ENCODE measurements around the gene NAPA. TPM values are rescaled to one million over a fixed set of nuclear protein-coding genes. Genes with fewer than 3 reads are reported as not detected.
A peak's percentile ranks its signal among the peaks of the same experiment; 100 is the strongest.

Gene NAPA
- total and polyA plus RNA-seq, 2 of the 13 experiments (the other 11 are each of a cell fraction or from before 2014, with no cell fraction given): 32.6 to 65.9 TPM

- no peak for TF ChIP-seq PHF20 (CRISPR knock-in tag; IDR thresholded peaks at IDR 0.05)
- TF ChIP-seq NR2F6 (IDR thresholded peaks at IDR 0.05): no peak
- 0 out of 2 replicates have a peak, but pooled peaks have one; percentile 35 for TF ChIP-seq NR2F6 (CRISPR knock-in tag; IDR thresholded peaks at IDR 0.05)
- TF ChIP-seq ATF7-NPFF (CRISPR knock-in tag; IDR thresholded peaks at IDR 0.05; ENCODE audit: low read depth): no peak
- no peak for TF ChIP-seq ATF3 (CRISPR knock-in tag; IDR thresholded peaks at IDR 0.05)
- TF ChIP-seq THAP7 (CRISPR knock-in tag; IDR thresholded peaks at IDR 0.05): no peak
- peak; percentile 21; the same call in 1 of the 2 replicates for TF ChIP-seq SOX5 (CRISPR knock-in tag; IDR thresholded peaks at IDR 0.05; ENCODE audit: borderline replicate concordance)
- TF ChIP-seq SAFB2 (CRISPR knock-in tag; IDR thresholded peaks at IDR 0.05; ENCODE audit: borderline replicate concordance, low read depth): no peak
- no peak for TF ChIP-seq KDM4B (CRISPR knock-in tag; IDR thresholded peaks at IDR 0.05)
- no peak for TF ChIP-seq EED (CRISPR knock-in tag; IDR thresholded peaks at IDR 0.05)
- TF ChIP-seq ZFAT (CRISPR knock-in tag; conservative IDR thresholded peaks at IDR 0.05): no peak
- peak; percentile 23; the same call in 1 of the 2 replicates for TF ChIP-seq SALL1 (CRISPR knock-in tag; IDR thresholded peaks at IDR 0.05)
- no peak for TF ChIP-seq HMGXB3 (CRISPR knock-in tag; IDR thresholded peaks at IDR 0.05; ENCODE audit: borderline replicate concordance)
- TF ChIP-seq SRY (CRISPR knock-in tag; IDR thresholded peaks at IDR 0.05): no peak
- no peak for TF ChIP-seq FIP1L1 (IDR thresholded peaks at IDR 0.05; ENCODE audit: borderline replicate concordance, insufficient read depth, low read depth, low read length)
- no peak for TF ChIP-seq ZNF788 (CRISPR knock-in tag; IDR thresholded peaks at IDR 0.05; ENCODE audit: borderline replicate concordance)
- TF ChIP-seq ZBTB20 (CRISPR knock-in tag; IDR thresholded peaks at IDR 0.05; ENCODE audit: borderline replicate concordance, low read depth): no peak
- no peak for TF ChIP-seq DRAP1 (CRISPR knock-in tag; IDR thresholded peaks at IDR 0.05)
- no peak for TF ChIP-seq ZNF710 (CRISPR knock-in tag; IDR thresholded peaks at IDR 0.05; ENCODE audit: borderline replicate concordance)
- no peak for TF ChIP-seq THYN1 (CRISPR knock-in tag; IDR thresholded peaks at IDR 0.05; ENCODE audit: borderline replicate concordance, low read depth)
- no peak for TF ChIP-seq ZNF746 (CRISPR knock-in tag; IDR thresholded peaks at IDR 0.05)
- peak; percentile 76 for TF ChIP-seq RARA (CRISPR knock-in tag; IDR thresholded peaks at IDR 0.05)
- TF ChIP-seq ZNF543 (CRISPR knock-in tag; IDR thresholded peaks at IDR 0.05): no peak
- TF ChIP-seq SIX1 (CRISPR knock-in tag; IDR thresholded peaks at IDR 0.05; ENCODE audit: borderline replicate concordance): peak; percentile 88; the same call in 1 of the 2 replicates
- TF ChIP-seq HDAC1 (CRISPR knock-in tag; IDR thresholded peaks at IDR 0.05): peak; percentile 23; the same call in 1 of the 2 replicates
Measured at GRCh38 chr19:47564081-47564480, 49.2 kb upstream of the NAPA start (continued).
